Ammon's horn (tissue), 1 donor: ENCODE data around the gene CUEDC2.

Experiments used
- DNase-seq: peaks from one replicate; pipeline ENCODE4 v3.0.0-alpha.2; 2016; ENCODE audit warnings: low spot score

Gene CUEDC2

DNA sequence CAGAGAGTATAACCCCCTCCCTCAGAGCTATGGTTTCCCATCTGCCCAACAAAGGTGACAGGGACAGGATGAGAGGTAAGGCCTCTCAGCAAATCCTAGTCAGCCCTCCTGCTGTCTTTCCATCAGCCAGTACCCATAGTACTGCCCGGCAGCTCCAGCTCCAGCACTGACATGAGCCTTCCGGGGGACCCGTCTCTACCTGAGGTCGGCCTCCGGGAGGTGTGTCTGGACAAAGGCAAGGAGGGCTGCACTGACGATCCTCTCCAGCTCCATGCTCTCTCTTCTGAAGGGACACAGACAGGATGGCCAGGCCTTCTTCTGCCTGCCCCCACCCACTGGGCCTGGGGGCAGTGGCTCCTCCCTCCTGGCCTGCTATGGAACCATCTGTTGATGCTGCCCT is 7.5 kb downstream of the CUEDC2 start:
- DNase-seq = no peak

DNA sequence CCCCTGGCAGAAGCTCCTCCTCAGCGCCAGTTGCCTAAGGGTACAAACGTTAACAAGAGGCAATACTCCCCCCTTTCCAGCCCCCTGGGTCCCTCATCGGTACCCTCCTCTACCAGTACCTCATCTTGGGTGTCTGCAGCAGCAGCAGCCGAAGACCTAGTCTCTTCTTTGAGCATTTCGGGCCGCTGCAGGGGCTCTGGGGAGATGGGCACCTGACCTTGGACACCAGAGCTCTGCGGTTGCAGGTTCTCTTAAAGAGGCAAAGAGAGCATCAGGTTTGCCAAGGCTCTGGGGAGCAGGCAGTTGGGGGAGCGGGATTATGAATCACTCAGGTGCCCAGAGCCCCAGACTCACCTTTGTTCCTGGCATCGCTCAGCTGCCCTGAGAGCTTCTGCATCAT is 8.2 kb downstream of the CUEDC2 start:
- no peak for DNase-seq

DNA sequence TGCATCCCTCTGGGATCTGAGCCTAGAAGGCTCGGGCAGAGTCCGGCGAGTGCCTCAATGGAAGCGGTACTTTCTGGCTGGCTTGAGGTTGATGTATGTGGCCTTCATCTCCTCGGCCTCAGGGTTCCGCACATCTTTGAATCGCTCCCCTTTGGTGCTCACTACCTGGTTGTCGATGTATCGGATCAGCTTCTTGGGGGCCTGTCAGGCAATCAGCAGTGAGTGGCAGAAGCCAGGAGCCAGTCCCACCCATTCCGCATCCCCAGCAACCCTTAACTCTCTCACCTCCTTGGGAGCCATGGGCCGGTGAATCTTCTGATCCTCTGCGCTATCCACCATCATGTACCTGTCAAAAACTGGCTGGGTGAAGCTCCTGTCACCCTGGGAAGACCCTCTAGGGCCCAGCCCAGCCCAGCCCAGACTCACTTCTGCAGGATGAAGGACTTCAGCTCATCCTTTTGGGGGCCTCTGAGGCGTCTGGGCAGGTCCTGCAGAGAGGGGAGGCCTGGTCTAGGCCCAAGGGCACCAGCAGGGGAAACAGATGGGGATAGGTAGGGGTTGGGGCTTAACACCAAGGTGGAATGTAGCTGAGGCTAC is 8.9 kb downstream of the CUEDC2 start:
- no peak for DNase-seq

DNA sequence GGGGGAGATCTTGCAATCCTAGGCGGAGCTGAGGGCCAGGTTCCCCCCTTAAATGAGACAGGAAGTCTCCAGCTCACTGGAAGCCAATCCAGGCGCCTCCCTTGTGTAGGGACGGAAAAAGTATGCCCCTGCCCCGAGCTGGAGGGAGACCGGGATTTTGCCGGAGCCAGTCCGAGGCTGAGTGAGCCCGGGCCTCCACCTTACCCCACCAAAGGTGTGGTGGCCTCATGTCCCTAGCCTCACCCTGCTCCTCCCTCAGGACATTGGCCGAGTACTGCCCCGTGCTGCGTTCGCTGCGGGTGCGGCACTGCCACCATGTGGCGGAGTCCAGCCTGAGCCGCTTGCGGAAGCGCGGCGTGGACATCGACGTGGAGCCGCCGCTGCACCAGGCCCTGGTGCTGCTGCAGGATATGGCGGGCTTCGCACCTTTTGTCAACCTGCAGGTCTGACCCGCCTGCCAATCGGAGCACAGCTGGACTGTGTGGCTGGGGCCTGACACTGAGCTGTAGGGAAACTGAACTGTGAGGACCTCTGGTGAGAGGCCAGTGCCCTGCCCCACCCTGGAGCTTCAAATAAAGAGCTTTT is 9.7 kb downstream of the CUEDC2 start:
- peak; percentile 82 for DNase-seq

DNA sequence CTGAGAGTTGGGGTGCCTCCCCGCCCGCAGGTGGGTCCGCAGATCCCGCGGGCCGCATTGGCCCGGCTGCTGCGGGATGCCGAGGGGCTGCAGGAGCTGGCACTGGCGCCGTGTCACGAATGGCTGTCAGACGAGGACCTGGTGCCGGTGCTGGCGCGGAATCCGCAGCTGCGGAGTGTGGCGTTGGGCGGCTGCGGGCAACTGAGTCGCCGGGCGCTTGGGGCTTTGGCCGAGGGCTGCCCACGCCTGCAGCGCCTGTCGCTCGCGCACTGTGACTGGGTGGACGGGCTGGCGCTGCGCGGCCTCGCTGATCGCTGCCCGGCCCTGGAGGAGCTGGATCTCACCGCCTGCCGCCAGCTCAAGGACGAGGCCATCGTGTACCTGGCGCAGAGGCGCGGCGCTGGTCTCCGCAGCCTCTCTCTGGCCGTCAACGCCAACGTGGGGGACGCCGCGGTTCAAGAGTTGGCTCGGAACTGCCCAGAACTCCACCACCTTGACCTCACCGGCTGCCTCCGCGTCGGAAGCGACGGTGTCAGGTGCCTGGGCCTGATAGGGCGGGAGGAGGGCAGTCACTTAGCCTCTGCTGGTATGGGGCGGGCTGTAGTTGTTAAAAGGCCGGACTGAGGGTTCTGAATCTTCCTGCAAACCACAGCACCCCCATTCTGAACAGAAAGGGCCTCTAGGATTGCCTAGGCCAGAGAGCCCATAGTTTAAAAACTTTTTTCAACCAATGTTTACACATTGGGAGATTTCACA is 10.4 kb downstream of the CUEDC2 start:
- DNase-seq = no peak

DNA sequence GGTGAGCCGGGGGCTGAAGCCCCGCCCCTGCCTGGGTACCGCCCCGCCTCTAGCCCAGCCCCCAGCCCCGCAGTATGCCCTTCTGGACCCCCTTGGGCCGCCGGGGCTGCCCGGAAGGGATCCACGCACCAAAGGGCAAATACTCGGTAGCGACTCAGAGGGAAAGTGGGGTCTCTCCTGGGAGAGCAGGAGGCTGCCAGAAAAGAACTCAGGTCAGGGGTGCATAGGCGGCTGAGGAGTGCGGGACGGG is 10.9 kb downstream of the CUEDC2 start:
- DNase-seq = no peak

DNA sequence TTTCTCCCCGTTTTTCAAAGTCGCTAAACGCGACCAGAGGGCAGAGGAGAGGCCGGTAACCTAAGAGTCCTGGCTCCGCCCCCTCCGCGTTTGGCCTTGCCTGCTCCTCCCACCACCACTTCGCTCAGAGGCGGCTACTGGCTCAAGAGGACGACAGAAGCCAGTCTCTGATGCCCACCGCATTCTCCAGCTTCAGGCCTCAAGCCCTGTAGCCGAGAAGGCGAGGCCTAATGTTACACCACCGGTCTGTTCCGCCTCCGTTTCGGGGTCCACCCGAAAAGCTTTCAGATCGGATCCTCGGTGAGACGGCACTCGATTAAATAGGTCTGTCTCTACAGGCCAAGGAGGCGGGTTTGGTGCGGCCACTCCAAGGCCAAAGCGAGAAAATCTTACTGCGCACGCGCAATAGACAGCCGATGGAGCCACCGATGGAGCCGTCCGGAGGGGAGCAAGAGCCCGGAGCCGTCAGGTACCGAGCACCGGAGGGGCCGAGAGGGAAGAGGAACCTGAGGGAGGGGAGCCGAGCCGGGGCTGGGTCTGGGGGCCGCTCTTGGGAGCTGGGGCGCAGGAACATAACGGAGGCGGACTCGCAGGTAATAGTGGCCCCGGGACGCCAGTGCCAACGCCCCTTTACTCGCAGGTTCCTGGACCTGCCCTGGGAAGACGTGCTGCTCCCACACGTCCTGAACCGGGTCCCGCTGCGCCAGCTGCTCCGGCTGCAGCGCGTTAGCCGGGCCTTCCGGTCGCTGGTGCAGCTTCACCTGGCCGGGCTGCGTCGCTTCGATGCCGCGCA is 11.5 kb downstream of the CUEDC2 start, which contains the start of gene FBXL15:
FBXL15 (plus strand) TSS at position 123 of the 793 bp plus-strand sequence; CDS start at position 417, 294 bp downstream.
- peak; percentile 95 for DNase-seq

DNA sequence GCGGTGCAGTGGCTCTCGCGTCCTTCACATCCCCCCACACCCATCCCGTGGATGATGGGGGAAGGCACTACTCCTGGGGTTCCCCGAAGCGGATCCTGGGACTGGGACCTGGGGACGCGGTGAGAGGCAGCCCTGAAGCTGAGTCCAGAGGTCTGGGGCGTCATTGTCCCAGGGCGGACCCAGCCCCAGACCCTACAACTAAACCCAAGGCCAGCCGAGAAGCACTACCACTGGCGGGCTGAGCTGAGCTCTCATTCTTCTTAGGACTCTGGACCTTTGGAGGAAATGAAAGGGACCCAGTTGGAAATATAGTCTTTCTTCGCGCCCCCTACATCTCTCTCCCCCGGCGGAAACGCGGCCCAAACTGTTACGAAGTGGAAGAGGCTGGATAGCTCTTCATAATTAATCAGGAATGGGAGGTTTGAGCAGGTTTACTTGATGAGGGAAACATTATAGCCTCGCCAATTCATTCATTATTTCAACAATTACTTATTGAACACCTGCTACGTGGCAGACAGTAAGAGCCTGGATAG is 12.1 kb downstream of the CUEDC2 start:
- DNase-seq = no peak

DNA sequence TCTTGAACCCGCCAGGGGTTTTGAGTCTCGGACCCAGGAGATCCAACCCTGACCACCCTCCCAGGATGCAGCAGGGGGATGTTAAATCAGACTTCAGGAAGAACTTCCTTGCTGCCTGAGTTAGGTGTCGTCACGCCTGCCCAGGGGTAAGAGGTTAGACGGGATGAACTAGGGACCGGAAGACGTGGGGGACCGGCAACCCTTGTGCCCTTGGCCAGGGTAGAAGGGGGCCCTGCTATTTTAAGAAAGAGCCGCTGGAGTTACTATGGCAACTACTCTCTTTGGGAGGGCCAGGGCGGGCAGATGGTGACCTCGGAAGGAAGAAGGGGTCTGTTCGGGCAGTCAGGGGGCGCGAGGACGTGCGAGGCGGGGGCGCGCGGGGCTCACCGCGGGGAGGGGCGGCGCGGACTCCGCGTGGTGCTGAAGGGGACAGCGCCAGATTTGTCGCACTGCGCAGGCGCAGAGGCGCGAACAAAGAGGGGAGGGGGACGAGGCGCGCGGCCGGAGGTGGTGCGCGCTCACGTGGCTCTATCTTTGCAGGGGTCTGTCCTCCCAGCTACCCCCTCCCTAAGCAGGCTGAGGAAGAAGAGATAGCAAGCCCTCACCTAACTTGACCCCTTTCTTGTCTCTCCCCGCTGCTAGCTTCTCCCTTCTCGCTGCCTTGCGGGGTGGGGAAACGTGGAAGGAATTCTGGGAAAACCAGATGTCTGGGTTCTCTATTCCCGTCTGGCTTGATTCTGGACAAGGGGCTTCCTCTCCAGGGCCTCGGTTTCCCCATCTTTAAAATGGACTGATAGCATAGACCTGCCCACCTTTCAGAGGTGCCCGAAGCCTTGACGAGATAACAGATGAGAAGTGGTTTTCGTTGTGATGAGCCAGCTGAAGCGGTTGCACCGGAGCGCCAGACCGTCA is 12.8 kb downstream of the CUEDC2 start:
- peak; percentile 79 for DNase-seq

DNA sequence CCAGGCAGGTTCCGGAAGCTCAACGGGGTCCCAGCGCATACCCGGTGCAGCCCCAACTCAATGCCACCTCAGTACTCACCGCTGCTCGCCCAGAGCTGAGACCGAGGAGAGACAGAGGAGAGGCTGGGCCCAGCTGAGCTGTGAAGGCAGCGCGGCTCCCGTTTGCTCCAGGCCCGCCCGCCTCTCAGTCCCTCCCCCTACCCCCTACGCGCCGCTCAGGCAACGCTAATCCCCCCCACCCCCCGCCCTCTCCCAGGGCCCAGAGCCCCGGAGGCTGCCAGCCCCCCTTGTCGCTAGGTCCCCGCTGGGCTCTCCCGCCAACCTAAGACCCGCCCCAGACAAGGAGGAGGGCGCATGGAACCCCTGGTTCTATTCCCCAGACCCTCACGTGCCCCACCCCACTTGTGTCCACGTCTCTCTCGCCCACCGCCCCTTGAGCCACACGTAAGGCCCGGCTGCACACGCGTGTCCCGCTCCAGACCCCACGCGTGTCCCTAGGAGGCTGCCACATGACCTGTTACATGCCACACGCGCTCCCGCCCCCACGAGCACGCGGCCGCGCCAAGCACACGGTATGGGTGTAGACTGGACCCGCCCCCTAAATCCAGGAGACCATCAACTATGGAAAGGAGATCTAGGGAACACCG is 13.6 kb downstream of the CUEDC2 start, which contains the start of gene PSD:
PSD (minus strand) TSS at position 164 of the 647 bp plus-strand sequence. CDS start 1,747 bp downstream, outside the sequence.
- no peak for DNase-seq

DNA sequence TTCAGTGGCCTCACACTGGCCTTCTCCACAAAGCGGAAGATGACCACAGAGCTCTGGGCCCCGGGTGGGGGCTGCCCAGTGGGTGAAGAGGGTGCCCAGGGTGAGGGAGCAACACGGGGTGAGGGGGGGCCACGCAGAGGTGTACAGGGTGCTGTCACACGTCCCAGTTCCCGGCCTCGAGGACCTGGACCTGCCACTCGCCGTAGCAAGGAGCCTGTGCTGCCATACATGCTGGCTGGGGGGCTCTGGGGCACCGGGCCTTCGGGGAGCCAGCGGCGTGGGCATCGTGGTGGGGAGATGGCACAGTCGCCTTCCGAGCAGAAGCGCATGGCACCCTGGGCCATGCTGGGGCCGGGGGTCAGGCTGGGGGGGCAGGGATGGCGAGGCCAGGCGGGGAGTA is 15.7 kb downstream of the CUEDC2 start:
- DNase-seq = no peak

DNA sequence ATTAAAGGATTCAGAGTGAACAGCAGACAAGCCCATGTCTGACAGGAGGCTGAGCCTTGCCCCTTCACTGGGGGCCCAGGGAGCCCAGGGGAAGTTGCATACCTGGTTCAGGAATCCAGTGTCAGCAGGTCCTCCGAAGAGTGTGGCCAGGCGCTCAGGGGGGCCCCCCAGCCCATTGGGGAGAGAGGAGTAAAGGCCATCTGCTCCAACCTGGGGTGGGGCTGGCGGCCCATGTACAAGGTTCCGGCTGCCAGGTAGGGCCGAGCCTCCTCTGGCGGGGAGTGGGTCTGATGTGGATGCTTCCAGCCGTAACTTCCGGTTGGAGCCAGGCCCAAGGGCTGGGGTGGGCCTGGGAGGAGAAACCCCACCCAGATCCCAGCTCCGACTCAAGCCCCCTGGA is 16.1 kb downstream of the CUEDC2 start:
- no peak for DNase-seq

DNA sequence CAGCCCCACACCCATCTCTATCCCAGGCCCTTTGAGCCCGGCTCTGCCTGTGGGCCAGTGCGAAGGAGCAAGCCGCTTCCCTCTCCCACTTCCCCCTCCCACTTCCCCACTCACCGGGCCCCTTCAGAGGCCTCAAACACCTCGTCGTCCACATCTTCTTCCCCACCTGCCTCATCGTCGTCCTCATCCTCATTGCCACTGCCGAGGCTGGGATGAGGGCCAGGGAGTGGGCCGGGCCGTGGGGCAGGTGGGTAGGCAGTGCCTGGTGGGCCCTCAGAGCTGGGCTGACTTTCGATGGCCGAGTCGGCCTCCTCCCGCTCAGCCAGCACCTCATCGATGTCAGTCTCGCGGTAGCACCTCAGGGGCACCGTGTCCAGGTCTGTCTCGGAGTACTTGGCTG is 17.6 kb downstream of the CUEDC2 start:
- no peak for DNase-seq

DNA sequence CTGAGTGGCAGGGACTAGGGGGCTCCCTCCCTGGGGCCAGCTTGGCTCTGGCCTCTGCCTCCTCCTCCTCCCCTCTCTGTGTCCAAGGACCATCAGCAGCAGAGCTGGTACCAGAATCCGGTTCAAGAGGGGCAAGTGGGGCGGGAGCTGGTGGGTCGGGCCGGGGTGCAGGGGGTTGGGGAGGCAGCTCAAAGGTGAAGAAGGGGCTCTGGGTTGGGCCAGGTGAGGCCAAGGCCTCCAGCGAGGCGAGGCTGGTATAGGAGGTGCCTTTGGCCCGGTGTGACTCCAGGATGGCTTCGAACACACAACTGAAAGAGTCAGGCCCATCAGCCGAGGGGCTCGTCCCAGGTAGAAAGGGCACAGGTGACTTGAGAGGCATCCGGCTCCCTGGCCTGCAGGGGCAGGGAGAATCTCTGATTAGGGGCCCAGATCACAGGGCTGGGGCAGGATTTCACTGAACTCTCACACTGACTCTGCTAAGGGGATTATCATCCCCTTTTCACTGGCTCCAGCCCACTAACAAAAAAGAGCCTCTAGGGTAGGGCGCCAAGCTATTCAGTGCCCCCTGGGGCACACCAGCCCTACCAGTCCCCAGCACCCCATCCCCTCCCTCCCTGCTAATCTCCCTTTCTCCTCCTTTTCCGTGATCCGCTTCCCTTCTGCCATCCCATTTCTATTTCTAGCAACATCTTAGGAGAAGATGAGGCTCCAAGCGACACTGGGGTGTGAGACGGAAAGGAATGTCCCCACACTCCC is 18.4 kb downstream of the CUEDC2 start:
- DNase-seq = no peak

DNA sequence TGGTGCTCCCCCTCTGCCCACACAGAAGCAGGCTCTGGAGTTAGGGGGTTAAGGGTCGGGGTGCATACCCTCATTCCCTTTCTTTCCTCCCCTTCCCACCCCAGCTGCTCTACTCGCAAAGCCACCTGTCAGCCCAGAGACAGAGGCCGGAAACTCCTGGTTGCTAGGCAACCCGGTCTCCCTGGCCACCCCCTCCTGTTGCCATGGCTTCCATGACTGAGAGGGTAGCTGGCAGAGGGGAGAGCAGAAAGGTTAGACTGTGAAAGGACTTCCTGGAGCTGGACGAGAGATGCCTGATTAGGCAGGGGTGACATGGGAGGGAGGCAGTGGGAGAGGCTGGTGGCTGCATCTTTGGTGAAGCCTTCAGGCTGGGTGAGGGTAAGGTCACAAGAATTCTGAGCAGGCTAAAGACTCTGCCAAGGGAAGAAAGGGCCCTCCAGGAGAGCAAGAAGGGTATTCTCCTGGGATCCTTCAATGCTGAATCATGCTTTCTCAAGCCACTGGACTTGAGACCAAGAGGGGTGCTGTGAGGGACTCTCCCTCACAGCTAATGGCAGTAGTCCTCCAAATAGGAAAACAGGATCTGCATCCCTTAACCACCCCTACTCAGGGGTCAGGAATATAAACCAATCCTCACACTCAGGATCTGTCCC is 19.2 kb downstream of the CUEDC2 start:
- peak; percentile 67 for DNase-seq

DNA sequence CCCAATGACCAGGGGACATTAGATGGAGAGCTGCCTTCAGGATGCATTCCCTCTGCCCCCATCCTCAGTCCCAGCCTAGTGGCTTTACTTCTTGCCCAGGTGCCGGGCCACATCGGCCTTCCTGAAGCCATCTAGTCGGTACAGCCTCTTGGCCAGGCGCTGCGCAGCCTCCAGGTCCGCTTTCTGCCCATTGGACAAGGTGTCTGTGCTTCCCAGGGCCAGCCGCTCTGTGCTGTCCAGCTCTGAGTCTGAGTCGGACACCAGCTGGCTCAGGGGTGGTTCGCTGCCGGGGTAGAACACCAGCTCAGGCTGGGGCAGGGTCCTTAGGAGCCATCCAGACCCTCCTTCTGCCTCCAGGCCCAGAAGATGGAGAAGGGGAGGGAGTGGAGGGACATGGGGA is 20.1 kb downstream of the CUEDC2 start:
- DNase-seq = no peak

DNA sequence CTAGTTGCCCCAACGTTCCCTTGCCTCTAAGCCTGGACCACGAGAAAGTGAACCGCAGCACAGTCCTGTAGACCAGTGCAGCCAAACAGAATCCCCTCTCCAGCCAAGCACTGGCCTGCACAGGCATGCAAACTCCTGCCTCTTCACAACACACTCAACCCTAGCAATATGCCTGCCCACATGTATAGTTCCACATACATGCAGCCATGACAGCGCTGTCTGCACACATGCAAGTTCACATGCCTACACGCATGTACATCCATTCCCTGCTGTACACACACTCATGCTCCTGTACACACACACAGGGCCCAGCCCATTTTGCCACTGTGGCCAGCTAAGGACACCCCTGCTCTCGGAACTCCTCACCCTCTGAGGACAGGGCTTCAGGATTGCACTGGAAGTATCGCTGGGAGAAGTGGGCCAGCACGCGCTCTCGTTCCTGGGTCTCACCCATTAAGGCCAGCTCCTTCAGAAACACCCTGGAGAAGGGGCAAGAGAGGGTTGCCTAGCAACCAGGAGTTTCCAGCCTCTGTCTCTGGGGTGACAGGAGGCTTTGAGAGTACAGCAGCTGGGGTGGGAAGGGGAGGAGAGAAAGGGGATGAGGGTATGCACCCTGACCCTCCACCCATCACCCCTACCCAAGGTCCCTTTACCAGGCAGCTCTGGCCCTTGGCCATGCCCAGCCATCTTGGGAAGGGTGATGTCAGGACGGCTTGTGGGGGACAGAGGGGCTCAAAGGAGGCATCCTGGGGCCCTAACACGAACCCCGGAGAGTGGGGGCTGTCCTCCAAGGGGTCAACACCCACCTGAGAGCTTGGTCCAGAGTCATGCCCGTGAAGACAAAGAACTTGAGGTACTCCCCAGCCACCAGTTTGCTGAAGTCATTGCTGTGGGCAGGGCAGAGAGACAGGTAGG is 20.8 kb downstream of the CUEDC2 start:
- no peak for DNase-seq

DNA sequence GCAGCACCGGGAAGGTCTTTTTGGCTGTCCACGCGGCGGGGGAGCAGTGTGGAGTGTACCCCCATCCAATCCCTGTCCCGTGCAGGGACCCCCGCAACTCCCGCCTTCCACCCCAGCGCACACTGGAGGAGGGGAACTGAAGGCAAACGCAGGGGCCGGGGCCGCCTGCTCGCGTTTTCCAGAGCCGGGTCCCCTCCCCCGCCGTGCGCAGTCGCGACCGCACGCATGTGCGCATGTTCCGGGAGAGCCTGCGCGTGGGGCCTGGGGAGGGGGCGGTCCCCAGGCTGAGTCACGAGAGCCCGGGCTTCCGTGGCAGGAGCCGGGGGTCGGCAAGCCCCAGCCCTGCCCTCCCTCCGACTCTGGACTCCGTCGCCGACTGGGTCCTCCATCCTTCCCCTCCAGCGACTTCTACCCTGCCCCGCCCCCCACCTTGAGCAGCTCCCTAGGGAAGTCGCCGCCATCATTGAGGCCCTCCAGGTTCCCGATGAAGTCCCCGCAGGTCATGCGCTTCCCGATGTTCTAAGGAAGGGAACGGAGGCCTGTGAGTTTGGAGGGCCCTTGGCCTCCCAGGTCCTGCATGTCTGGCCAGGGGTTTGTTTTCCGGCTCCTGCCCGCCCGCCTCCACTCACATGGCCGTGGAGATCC is 21.8 kb downstream of the CUEDC2 start:
- no peak for DNase-seq
